ENCODE measurements around the gene NTN5.
"Not testable (repeated sequence)": the region's sequence is repeated elsewhere in the genome, so short reads cannot be mapped to it uniquely, and the experiment has no call there.

NTN5 gene

DNA sequence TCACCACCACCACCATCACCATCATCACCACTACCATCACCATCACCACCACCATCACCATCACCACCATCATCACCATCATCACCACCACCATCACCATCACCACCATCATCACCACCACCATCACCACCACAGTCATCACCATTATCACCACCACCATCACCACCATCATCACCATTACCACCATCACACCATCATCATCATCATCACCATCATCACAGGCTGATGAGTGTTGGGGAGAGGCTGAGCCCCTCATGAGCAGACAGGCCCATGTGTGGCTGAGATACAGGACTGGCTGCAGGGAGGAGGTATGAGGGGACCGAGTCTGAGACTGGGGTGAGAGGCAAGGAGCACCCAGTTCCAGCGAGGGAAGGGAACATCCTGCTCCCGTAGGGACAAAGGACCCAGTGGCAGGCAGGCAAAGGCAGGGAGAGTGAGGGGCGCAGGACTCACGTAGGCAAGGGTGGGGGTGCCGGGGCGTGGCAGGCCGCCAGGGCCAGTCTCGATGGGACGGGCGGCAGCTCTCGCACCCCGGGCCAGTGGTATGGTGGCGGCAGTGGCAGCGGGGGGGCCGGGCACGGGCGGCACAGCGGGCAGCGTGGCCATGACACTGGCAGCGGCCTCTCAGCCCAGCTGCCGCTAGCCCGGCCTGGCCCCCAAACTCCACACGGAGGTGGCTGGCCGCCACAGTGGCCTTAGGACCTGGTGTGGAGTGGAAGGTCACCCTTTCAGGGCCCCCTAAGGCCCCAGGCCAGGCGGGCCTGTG, 2.7 kb downstream of the NTN5 start:
- no peak for DNase-seq

GRCh38 chr19:48668761-48669160, 4.1 kb downstream of the NTN5 start:
- DNase-seq = no peak

- DNase-seq = no peak
Measured at GRCh38 chr19:48668332-48668731, 4.5 kb downstream of the NTN5 start.

GRCh38 chr19:48665786-48666185, 7.0 kb downstream of the NTN5 start:
- no peak for DNase-seq

- DNase-seq = no peak
Measured at GRCh38 chr19:48664476-48664875, 8.3 kb downstream of the NTN5 start.

DNA sequence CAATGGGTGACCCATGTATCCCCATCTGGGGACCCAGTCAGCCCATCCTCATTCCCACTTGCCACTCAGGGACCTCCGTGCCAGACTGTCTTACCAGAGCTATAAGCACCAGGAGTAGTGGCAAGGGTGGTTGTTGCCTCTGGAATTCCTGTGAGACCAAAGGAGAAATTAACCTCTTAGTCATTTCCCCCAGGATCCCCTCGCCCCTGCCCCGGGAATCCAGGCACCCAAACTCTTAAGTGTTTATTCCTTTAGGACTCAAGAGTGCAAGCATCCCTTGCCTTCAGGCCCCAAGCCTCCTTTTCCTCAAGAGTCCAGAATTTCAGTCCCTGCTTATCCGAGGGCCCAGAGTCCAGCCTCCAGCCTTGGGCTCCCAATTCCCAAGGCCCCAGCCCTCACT, 9.2 kb downstream of the NTN5 start:
- DNase-seq = no peak

GRCh38 chr19:48661711-48662090, 11.1 kb downstream of the NTN5 start:
- no peak for DNase-seq

DNA sequence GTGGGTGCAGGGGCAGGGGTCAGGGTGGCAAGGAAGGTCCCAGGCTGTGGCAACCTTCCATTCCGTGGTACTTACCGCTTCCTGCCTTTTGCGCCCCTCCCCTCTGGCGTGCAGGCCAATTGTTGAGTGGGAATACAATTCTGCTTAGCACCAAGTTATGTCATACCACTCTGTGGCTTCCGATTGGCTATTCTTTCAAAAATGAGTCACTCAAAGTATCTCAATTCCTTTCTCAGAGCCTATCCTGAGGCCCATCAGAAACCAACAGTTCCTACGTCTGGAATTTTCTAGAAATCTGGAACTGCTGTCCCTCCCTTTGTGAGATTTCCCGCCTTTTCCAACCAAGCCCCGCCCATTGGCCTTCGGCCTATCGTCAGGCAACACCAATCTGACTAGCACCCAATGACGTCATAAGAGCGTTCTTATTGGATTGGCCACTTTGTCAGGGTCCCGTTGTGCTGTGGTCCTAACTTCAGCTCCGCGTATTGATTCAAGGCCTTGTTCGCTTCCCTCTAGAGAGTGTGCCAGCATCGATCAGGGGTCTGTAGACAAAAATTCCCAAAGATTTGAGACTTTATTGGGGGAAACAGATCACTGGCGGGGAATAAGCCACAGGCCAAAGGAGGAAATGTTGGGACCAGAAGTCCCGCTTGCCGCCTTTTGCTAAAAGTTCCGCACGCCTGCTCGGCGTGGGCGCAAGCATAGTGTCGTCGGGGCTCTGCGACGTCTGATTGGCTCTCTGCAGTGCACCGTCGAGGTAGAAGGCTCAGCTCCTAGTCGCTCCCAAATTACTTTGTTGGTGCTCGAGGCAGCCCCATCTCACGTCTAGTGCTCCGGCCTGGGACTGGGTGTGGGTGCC, 11.7 kb downstream of the NTN5 start:
- peak; percentile 48 to 92 (median 65) for DNase-seq

- DNase-seq = no peak
Measured at GRCh38 chr19:48659768-48660167, 13.0 kb downstream of the NTN5 start.

DNA sequence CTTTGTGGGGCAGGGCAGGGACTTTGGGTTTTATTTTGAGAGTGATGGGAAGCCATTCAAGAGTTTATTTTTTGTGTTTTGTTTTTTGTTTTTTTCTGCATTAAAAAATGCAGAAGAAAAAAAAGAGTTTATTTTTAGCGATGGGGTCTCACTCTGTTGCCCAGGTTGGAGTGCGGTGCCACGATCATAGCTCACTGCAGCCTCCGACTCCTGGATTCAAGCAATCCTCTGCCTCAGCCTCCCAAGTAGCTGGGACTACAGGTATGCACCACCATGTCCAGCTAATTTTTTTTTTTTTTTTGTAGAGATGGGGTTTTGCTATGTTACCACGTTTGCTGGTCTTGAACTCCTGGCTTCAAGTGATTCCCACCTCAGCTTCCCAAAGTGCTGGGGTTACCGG, 14.3 kb downstream of the NTN5 start:
- DNase-seq = no peak

GRCh38 chr19:48657828-48658227, 15.0 kb downstream of the NTN5 start:
- not testable (repeated sequence) for DNase-seq

DNA sequence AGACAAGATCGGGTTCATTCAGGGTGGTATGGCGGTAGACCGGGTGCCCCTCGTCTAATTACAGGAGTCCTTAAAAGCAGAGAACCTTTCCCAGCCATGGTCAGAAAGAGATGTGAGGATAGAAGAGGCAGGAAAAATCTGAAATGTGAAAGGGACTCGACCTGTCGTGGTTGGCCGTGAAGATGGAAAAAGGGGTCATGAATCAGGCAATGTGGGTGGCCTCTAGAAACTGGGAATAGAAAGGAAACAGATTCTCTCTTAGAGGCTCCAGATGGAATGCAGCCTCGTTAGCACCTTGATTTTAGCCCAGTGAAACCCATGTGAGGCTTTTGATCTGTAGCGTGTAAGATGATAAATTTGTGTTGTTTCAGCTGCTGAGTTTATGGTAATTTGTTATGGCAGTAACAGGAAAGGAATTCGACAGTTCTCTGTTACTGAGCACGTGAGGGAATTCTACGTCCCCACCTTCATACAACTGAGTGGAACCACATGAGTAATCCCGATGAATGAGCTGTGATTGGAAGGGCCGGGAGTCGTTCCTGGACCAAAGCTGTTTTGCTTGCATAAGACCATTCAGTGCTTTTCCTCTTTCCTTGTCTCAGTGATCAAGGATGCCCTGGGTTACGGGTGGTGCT, 15.9 kb downstream of the NTN5 start:
- DNase-seq = no peak

DNA sequence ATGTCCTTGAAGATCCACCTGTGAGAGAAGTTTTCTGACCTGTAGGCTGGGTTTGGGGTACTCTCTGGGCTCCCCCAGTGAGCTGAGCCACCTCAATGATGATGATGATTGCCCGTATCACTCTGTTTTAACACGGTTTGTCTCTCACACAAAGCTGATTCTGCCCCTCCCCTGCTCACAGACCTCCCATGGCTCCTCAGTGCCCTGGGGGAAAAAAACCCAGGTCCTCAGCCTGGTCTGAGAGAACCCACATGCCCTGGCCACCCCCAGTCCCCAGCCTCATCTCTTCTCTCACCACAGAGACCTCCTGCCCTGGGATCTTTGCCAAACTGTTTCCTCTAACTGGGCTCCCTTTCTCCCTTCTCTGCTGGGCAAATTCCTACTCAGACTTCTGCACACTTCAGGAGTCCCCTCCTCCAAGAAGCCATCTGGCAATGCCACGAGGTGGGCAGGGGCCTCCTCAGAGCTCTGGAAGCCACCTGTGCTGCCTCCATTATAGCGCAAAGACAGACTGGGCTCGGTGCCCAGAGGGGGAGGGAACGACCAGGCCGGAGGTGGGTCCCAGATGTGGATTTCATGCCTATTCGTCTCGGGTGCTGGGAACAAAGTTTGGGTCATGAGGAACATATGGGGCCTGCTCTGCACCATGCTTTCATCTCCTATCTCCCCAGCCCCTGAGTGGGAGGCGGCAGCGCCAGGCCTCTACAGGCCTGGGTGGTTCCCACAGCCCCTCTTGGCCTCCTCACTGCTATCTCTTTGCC, 18.3 kb downstream of the NTN5 start:
- no peak for DNase-seq

DNA sequence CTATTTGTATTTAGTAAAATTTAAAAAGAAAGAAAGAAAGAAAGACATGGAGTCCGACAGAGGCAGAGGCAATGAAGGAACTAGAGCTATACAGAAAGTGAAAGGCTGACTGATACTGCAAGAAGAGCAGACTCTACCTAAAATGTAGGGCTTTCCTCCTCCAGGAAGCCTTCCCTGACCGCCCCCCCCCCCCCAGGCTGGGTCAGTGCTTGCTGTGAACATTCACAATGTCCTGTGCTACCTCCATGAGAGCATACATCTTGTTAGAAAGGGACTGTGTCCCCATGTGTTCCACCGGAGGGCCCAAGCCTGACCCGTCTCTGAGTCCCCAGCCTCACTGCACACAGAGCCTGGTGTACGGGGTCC, 21.2 kb downstream of the NTN5 start:
- DNase-seq = no peak

DNA sequence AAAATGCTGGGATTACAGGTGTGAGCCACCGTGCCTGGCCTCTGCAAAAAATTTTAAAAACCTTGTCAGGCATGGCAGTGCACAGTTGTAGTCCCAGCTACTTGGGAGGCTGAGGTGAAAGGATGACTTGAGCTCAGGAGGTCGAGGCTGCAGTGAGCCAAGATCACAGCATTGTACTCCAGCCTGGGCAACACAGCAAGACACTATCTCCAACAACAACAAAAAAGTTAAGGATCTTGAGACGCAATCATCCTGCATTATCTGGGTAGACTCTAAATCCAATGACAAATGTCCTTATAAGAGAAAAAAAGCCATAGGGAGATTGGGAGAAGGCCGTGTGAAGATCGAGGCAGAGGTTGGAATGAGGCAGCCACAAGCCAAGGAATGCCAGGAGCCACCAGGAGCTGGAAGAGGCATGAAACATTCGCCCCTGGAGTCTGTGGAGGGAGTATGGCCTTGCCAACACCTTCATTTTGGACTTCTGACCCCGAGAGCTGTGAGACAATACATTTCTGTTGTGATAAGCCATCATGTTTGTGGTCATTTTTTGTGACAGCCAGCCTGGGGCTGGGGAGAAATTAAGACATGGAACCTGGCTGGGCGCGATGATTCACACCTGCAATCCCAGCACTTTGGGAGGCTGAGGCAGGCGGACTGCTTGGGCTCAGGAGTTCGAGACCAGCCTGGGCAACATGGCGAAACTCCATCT, 21.7 kb downstream of the NTN5 start:
- DNase-seq = no peak

DNA sequence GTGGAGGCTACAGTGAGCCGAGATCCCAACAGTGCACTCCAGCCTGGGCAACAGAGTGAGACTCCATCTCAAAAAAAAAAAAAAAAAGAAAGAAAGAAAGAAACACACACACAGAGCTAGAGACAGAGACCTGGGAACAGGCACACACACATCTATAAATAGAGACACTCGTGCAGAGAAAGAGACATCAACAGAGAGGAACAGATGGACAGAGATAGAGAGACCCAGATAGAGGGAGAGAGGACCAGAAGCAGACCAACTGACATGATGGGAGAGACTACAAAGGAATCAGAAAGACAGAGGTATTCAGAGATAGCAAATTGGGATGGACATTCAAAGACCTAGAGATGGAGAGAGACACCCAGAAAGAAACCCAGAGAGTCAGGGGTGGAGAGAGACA, 24.7 kb downstream of the NTN5 start:
- DNase-seq = no peak

GRCh38 chr19:48646722-48647216, 26.0 kb downstream of the NTN5 start:
- no peak for DNase-seq

DNA sequence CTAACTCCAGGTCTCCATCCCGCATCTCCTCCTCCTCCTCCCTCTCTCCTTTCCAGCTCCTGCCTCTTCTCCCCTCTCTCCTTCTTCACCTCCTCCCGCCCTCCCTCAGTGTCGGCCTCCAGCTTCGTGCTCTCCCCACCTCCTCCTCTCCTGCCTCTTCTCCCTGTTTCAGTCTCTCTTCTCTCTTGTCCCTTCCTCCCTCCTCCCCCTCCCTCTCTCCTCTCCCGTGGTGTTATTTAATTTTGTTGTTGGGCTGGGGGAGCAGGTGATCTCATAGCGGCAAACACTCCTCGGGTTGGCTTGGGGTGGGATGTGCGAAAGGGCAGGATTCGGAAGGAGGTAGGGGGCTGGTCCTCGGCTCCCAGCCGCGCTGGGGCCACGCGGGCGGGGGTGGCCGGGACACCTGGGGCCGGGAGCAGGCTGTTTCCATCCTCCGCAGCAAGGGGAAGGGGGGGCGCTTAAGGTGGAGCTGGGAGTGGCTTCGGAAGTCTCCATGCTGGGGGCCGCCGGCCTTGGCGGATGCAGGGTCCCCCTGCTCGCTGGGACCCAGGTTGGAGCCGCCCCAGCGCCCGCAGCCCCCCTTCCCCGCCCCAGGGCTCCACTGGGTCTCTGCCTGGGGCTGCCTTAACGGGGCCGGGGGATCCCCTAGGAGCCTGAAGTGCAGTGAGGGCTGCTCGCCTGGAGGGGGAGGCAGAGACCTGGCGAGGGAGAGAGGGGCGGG, 26.7 kb downstream of the NTN5 start, which contains the start of gene CA11:
CA11 (minus strand) TSS at position 187 of the 721 bp plus-strand sequence. CDS start 555 bp downstream, outside the sequence.
- peak; percentile 88 to 90 (median 90) for DNase-seq

- no peak for DNase-seq
Measured at GRCh38 chr19:48645620-48646000, 27.2 kb downstream of the NTN5 start.

- peak; percentile 45 to 79 (median 64) for DNase-seq
Measured at GRCh38 chr19:48644839-48645619, 27.8 kb downstream of the NTN5 start.
